NCI-H2227 (cell line): ENCODE data around the gene SMYD3.
"Not testable (repeated sequence)": the region's sequence is repeated elsewhere in the genome, so short reads cannot be mapped to it uniquely, and the experiment has no call there.

Experiments
- DNase-seq: peaks from one replicate; lab custom pipeline; 2025; ENCODE audit not compliant: unreplicated experiment; lab: John Stamatoyannopoulos, UW

Gene SMYD3

GRCh38 chr1:245714027-245714426 lies 793.1 kb downstream of the SMYD3 start:
- not testable (repeated sequence) for DNase-seq

- DNase-seq: no peak
Measured at GRCh38 chr1:245710961-245711903, 795.8 kb downstream of the SMYD3 start.

DNA sequence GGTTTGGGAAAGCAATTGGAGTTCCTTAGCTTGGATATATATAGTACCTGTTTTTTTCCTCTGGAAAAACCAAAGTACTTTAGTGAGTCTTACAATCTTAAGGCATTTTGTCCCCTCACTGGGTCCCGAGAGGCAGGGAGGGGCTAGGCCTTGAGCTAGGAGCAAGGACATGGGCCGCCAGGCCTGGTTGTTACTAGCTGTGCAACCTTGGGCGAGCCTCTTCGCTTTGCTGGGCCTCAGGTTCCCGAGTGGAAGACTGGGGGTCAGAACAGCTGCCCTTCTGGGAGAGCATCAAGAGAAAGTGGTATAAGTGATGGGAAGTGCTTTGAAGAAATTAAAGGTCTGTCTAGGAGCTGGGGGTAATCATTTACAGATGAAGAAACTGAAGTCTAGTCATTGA lies 799.1 kb downstream of the SMYD3 start:
- no peak for DNase-seq

- no peak for DNase-seq
Measured at GRCh38 chr1:245704765-245705164, 802.3 kb downstream of the SMYD3 start.

DNA sequence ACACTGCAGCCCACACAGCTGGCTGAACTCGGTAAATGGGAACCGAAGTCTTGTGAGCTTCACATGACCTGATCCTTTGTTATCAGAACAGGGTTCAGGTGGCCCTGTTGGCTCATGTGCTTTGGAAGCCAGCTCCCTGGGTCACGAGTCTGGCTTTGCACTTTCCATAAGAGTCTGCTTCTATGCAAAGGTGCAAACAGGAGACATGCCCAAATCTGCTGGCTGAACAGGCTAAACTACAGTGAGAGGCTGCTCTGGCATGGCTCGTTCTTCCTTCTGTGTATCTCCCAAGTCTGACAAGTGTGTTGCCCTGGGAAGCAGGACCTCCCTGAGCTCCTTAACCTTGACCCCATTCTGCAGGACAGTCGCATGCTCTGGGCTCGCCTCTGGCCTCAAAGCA lies 802.7 kb downstream of the SMYD3 start:
- no peak for DNase-seq

- DNase-seq: no peak
Measured at GRCh38 chr1:245702346-245702745, 804.7 kb downstream of the SMYD3 start.

- no peak for DNase-seq
Measured at GRCh38 chr1:245701631-245702030, 805.4 kb downstream of the SMYD3 start.

DNA sequence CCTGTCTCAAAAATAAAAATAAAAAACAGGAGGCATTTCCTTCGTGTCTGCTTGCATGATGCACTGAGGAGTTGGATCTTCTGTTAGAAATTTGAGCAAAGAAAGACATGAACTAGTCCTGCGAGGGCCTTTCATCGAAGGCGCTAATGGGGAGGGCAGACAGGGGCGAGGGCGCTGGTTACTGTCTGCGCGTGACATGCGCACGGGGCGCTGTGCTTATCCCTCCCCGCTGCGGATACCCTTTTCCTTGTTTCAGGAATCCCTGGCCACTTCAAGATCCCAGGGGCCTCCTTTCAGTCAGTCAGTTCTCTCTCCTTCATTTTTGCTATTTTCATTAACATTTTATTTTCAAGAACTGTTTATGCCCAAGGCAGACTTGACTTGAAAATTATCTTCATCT lies 806.4 kb downstream of the SMYD3 start:
- DNase-seq: no peak
